ENCODE results near the gene TRPM3.

The TRPM3 gene

GRCh38 chr9:70933321-70933720 is 188.1 kb downstream of the TRPM3 start:
- Mint-ChIP-seq H3K36me3 (ENCODE audit: low read depth) (no peaks in the 10 kb centered on the region), H3K27me3 (ENCODE audit: low read depth) (no peaks in the 10 kb centered on the region), H3K4me1 (peaks cover 5% of the 10 kb centered on the region), H3K4me3 (no peak overlapping the region), H3K27ac (no peak overlapping the region), H3K9me3 (no peaks in the 10 kb centered on the region)
- TF ChIP-seq, protein P1, sequence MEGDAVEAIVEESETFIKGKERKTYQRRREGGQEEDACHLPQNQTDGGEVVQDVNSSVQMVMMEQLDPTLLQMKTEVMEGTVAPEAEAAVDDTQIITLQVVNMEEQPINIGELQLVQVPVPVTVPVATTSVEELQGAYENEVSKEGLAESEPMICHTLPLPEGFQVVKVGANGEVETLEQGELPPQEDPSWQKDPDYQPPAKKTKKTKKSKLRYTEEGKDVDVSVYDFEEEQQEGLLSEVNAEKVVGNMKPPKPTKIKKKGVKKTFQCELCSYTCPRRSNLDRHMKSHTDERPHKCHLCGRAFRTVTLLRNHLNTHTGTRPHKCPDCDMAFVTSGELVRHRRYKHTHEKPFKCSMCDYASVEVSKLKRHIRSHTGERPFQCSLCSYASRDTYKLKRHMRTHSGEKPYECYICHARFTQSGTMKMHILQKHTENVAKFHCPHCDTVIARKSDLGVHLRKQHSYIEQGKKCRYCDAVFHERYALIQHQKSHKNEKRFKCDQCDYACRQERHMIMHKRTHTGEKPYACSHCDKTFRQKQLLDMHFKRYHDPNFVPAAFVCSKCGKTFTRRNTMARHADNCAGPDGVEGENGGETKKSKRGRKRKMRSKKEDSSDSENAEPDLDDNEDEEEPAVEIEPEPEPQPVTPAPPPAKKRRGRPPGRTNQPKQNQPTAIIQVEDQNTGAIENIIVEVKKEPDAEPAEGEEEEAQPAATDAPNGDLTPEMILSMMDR (IDR thresholded peaks at IDR 0.05; ENCODE audit: unreplicated experiment in 3 of 3) = no peak

DNA sequence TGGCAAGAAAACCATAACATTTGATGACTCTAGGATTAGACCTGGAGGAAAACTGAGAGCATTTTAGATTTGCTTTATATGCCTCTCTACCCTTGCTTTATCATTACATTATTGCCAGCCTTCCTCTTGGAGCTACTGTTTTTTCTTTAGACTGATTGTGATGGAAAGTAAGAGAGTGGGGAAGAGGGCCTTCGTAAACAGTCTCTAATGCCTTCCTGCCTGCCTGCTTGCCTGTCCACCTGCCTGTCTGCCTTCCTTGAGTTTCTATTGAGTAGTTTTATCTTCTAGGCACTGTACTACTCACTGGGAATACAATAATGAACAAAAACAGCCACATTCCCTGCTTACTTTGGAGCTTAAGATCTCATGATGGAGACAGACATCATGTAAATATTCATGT is 189.3 kb downstream of the TRPM3 start:
- TF ChIP-seq, protein P1 (IDR thresholded peaks at IDR 0.05; ENCODE audit: unreplicated experiment in 3 of 3) = no peak
- no peaks in the 10 kb centered on the region for H3K9me3 Mint-ChIP-seq
- H3K4me1 Mint-ChIP-seq = peaks cover 5% of the 10 kb centered on the region
- no peak overlapping the region for H3K27ac Mint-ChIP-seq
- no peaks in the 10 kb centered on the region for H3K27me3 Mint-ChIP-seq (ENCODE audit: low read depth)
- no peak overlapping the region for H3K4me3 Mint-ChIP-seq
- H3K36me3 Mint-ChIP-seq (ENCODE audit: low read depth) = no peaks in the 10 kb centered on the region

DNA sequence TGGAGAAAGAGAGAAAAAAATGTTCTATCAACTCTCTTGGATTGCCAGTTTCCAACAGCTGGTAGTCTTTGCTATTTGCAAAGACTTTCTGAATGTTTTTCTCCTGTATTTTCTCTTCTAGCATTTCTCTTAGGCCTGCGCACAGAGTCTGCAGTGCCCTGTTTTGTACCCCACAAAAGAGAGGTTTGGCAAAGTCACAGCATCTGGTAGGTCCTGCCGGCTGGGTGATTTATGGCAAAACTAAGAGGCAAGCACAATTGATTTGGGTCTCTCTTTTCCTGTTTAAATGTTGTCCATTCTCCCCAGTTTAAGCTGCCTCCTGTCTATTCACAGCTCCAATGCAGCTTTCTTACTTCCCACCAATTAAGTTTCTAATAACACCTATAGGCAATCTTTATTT is 193.9 kb downstream of the TRPM3 start:
- Mint-ChIP-seq H3K9me3 (no peaks in the 10 kb centered on the region), H3K4me3 (no peak overlapping the region), H3K36me3 (ENCODE audit: low read depth) (no peaks in the 10 kb centered on the region), H3K27me3 (ENCODE audit: low read depth) (no peaks in the 10 kb centered on the region), H3K4me1 (peaks cover 13% of the 10 kb centered on the region), H3K27ac (no peak overlapping the region)
- TF ChIP-seq, protein P1 (IDR thresholded peaks at IDR 0.05; ENCODE audit: unreplicated experiment in 3 of 3) = no peak

DNA sequence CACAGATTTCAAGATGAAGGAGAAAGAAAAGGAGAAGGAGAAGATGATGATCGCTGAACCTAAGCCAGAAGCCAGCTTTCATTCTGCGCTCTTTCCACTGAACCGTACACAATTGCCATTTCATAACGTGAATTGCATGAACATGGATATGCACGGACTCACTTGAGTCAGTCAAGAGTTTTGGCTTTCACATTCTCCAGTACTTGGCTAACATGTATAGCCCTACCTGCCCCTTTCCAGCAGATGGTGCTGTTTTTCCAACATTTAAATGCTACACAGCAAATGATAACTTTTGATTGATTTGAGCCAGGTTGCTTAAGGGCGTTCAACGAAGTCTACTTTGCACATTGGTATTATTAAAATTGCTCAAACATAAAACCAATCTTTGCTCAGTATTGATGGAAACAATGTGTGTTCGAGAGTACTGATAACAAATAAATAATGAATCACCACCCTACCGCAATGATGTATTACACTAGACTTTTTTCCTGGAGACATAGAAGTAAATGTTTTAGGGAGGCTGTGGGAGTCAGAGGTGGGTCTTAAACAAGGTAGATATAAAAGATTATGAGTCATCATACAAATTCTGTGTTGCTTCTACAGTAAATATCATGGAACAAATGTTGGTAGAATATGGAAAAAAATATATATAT is 196.4 kb downstream of the TRPM3 start:
- Mint-ChIP-seq H3K27ac (peak overlapping the region; percentile 6 to 51 (median 20)), H3K4me3 (peak overlapping the region in 2 of 3 experiments; percentile 10 to 15)
- TF ChIP-seq, protein P1 (IDR thresholded peaks at IDR 0.05; ENCODE audit: unreplicated experiment in 3 of 3) = peak; percentile 78 to 84 (median 81)

DNA sequence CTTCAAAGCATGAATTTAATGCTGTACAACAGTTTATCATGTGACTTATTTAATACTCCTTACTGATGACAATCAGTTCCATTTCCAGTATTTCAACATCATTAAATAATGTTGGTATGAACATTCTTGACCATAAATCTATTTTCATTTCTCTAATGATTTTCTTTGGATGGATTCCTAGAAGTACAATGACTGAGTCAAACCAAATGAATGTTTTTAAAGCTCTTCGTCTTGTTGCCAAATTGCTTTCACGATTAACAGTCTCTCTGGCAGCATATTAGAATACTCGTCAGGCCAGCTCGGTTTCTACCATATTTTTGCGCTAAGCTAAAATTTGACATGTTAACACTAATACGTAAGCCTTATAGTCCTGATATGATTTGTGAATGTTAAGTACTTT is 197.0 kb downstream of the TRPM3 start:
- peaks cover 13% of the 10 kb centered on the region for H3K4me1 Mint-ChIP-seq
- TF ChIP-seq, protein P1 (IDR thresholded peaks at IDR 0.05; ENCODE audit: unreplicated experiment in 3 of 3) = no peak
- H3K9me3 Mint-ChIP-seq = no peaks in the 10 kb centered on the region
- H3K27me3 Mint-ChIP-seq (ENCODE audit: low read depth) = no peaks in the 10 kb centered on the region
- H3K36me3 Mint-ChIP-seq (ENCODE audit: low read depth) = no peaks in the 10 kb centered on the region
- peak overlapping the region; percentile 6 to 51 (median 20) for H3K27ac Mint-ChIP-seq
- H3K4me3 Mint-ChIP-seq = peak overlapping the region in 2 of 3 experiments; percentile 10 to 15

More for the DNA sequence above, 196.4 kb downstream of the TRPM3 start:
- Mint-ChIP-seq H3K9me3 (no peaks in the 10 kb centered on the region), H3K27me3 (ENCODE audit: low read depth) (no peaks in the 10 kb centered on the region), H3K4me1 (peaks cover 13% of the 10 kb centered on the region), H3K36me3 (ENCODE audit: low read depth) (no peaks in the 10 kb centered on the region)

DNA sequence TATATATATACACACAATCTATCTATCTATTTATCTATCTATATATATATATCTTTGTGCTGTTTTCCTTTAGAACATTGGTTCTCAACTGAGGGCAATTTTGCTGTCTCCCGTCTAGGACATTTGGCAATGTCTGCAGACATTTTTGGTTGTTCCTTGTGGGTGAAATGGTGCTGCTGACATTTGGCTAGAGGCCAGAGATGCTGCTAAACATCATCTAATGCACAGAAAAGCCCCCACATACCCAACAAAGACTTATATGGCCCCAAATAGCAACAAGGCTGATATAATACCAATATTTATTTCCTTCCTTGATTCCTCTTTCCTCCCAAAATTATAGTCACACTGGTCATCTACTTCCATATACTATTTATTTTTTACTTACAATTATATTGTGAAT is 197.5 kb downstream of the TRPM3 start:
- peaks cover 3% of the 10 kb centered on the region for H3K9me3 Mint-ChIP-seq
- H3K36me3 Mint-ChIP-seq (ENCODE audit: low read depth) = no peaks in the 10 kb centered on the region
- TF ChIP-seq, protein P1 (IDR thresholded peaks at IDR 0.05; ENCODE audit: unreplicated experiment in 3 of 3) = no peak
- peaks cover 13% of the 10 kb centered on the region for H3K4me1 Mint-ChIP-seq
- peak overlapping the region in 2 of 3 experiments; percentile 6 to 20 for H3K27ac Mint-ChIP-seq
- no peak overlapping the region for H3K4me3 Mint-ChIP-seq
- H3K27me3 Mint-ChIP-seq (ENCODE audit: low read depth) = no peaks in the 10 kb centered on the region

All from nephron (organoid).